Mesenchymal stem cell (in vitro differentiated cells and primary cell): ENCODE measurements around the gene FGGY.

Source experiments
- DNase-seq: peaks from one replicate; pipeline ENCODE4 v3.0.0-alpha.2; 2013
- H2AFZ ChIP-seq: one replicate; pipeline ENCODE4 v1.6.1; 2013; ENCODE audit warnings: low read depth, mild to moderate bottlenecking, control low read depth, inconsistent platforms, low read length, moderate library complexity
- H2AK5ac ChIP-seq: 2 replicates; pipeline ENCODE4 v1.6.1; 2013; ENCODE audit warnings: low read length, moderate library complexity, mild to moderate bottlenecking, inconsistent platforms; ENCODE audit not compliant: severe bottlenecking
- H2BK120ac ChIP-seq: one replicate; pipeline ENCODE4 v1.6.1; 2013; ENCODE audit warnings: low read depth, mild to moderate bottlenecking, inconsistent platforms, low read length, moderate library complexity
- H2BK12ac ChIP-seq, 2 experiments: one replicate each; pipeline ENCODE4 v1.6.1; 2013; ENCODE audit warnings: inconsistent platforms in 2 of 2, low read length in 2 of 2, mild to moderate bottlenecking in 2 of 2, moderate library complexity in 2 of 2, control low read depth in 1 of 2
- H2BK15ac ChIP-seq: one replicate; pipeline ENCODE4 v1.6.1; 2013; ENCODE audit warnings: mild to moderate bottlenecking, low read depth, inconsistent platforms; ENCODE audit not compliant: poor library complexity, severe bottlenecking
- H2BK5ac ChIP-seq: 2 replicates; pipeline ENCODE4 v1.6.1; 2013; ENCODE audit warnings: low read depth, mild to moderate bottlenecking, low read length, control low read depth, inconsistent platforms; ENCODE audit not compliant: poor library complexity, severe bottlenecking
- H3K14ac ChIP-seq, 2 experiments: one replicate each; pipeline ENCODE4 v1.6.1; 2013; ENCODE audit warnings: inconsistent platforms in 2 of 2, low read length in 2 of 2, control low read depth in 1 of 2, mild to moderate bottlenecking in 1 of 2, moderate library complexity in 1 of 2
- H3K18ac ChIP-seq, 2 experiments: one replicate each; pipeline ENCODE4 v1.6.1; 2013; ENCODE audit warnings: inconsistent platforms in 2 of 2, low read length in 2 of 2, control low read depth in 1 of 2, low read depth in 1 of 2, mild to moderate bottlenecking in 1 of 2
- H3K23ac ChIP-seq, 2 experiments: one replicate each; pipeline ENCODE4 v1.6.1; 2013; ENCODE audit warnings: inconsistent platforms in 2 of 2, low read length in 2 of 2, mild to moderate bottlenecking in 2 of 2, moderate library complexity in 2 of 2, control low read depth in 1 of 2
- H3K27ac ChIP-seq: 2 replicates; pipeline ENCODE4 v1.5.1; 2013; ENCODE audit warnings: mild to moderate bottlenecking, moderate library complexity, low read length, control low read depth, inconsistent platforms; ENCODE audit not compliant: poor library complexity, severe bottlenecking
- H3K27me3 ChIP-seq, 2 experiments: 2 replicates each; pipeline versions ENCODE4 v1.6.1 to v1.7.0; 2013; ENCODE audit warnings: low read length in 2 of 2, mild to moderate bottlenecking in 2 of 2, moderate library complexity in 2 of 2, control low read depth in 1 of 2, inconsistent platforms in 1 of 2; ENCODE audit not compliant: control insufficient read depth in 1 of 2, insufficient read depth in 1 of 2
- H3K36me3 ChIP-seq, 2 experiments: 2 replicates each; pipeline versions ENCODE4 v1.6.1 to v1.7.0; 2013; ENCODE audit warnings: low read length in 2 of 2, control low read depth in 1 of 2, inconsistent platforms in 1 of 2, low read depth in 1 of 2, mild to moderate bottlenecking in 1 of 2; ENCODE audit not compliant: insufficient read depth in 2 of 2, control insufficient read depth in 1 of 2
- H3K4ac ChIP-seq, 2 experiments: one replicate each; pipeline ENCODE4 v1.6.1; 2013; ENCODE audit warnings: inconsistent platforms in 2 of 2, low read length in 2 of 2, mild to moderate bottlenecking in 2 of 2, moderate library complexity in 2 of 2, control low read depth in 1 of 2, low read depth in 1 of 2
- H3K4me1 ChIP-seq: 2 replicates; pipeline ENCODE4 v1.6.1; 2013; ENCODE audit warnings: low read depth, low read length, control low read depth; ENCODE audit not compliant: control insufficient read depth, insufficient read depth
- H3K4me2 ChIP-seq: 2 replicates; pipeline ENCODE4 v1.6.1; 2013; ENCODE audit warnings: low read length, mild to moderate bottlenecking, inconsistent platforms; ENCODE audit not compliant: poor library complexity, severe bottlenecking
- H3K4me3 ChIP-seq, 2 experiments: 2 replicates each; pipeline versions ENCODE4 v1.5.1 to v1.7.0; 2013; ENCODE audit warnings: low read length in 2 of 2, mild to moderate bottlenecking in 2 of 2, control low read depth in 1 of 2, low read depth in 1 of 2; ENCODE audit not compliant: insufficient read depth in 1 of 2
- H3K79me1 ChIP-seq: replicated peaks from 2 replicates; pipeline ENCODE4 v1.6.1; 2013; ENCODE audit warnings: mild to moderate bottlenecking, control low read depth, low read length, inconsistent platforms; ENCODE audit not compliant: poor library complexity, severe bottlenecking
- H3K9ac ChIP-seq: 2 replicates; pipeline ENCODE4 v1.7.0; 2013; ENCODE audit warnings: mild to moderate bottlenecking, low read length, moderate library complexity
- H3K9me3 ChIP-seq: 2 replicates; pipeline ENCODE4 v1.7.0; 2013; ENCODE audit warnings: mild to moderate bottlenecking, low read length; ENCODE audit not compliant: control insufficient read depth
- H4K8ac ChIP-seq: one replicate; pipeline ENCODE4 v1.6.1; 2013; ENCODE audit warnings: inconsistent platforms, mild to moderate bottlenecking, low read length, moderate library complexity
- H4K91ac ChIP-seq: one replicate; pipeline ENCODE4 v1.6.1; 2013; ENCODE audit warnings: mild to moderate bottlenecking, low read length, inconsistent platforms
- WGBS: methylation state at CpG from one replicate; pipeline ENCODE4 v1.1.7; 2013; ENCODE audit warnings: mixed read lengths; 5-methylcytosine and 5-hydroxymethylcytosine counted together

FGGY gene

GRCh38 chr1:59514061-59514909 lies 217.4 kb downstream of the FGGY start:
- Histone ChIP-seq H2AK5ac (no peak overlapping the region), H3K4me2 (no peak overlapping the region), H3K4me1 (no peaks in the 10 kb centered on the region), H3K79me1 (no peaks in the 10 kb centered on the region), H4K8ac (no peak overlapping the region), H3K23ac (no peak overlapping the region), H2BK5ac (no peak overlapping the region), H3K27ac (no peak overlapping the region), H3K36me3 (peaks cover 0 to 7% of the 10 kb centered on the region in 2 experiments), H2BK12ac (no peak overlapping the region), H3K4me3 (no peak overlapping the region), H2AFZ (no peak overlapping the region), H3K9me3 (no peaks in the 10 kb centered on the region), H3K4ac (no peak overlapping the region), H3K14ac (no peak overlapping the region), H4K91ac (no peak overlapping the region), H2BK15ac (no peak overlapping the region), H3K9ac (no peak overlapping the region), H2BK120ac (no peak overlapping the region), H3K27me3 (no peaks in the 10 kb centered on the region), H3K18ac (no peak overlapping the region)
- 97% methylated on average over 9 of the region's 11 CpGs for WGBS
- DNase-seq: no peak

DNA sequence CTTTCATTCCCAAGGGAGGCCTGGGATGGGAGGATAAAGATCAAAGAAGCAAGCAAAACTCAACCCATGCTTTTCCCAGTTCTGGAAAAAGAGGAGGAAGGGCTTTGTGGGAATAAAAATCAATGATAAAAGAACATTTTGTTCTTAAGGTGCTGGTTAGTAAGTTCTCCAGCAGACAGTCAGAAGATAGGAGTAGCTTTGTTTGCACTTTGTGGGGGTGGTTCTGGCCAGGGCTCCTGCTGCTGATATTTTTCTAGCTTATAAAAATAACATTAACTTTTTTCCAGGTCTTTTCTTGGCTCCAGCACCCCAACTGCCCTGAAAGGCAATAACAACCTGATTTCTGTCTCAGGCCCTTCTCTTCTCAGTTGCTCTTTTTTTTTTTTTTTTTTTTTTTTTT lies 220.0 kb downstream of the FGGY start:
- H3K14ac ChIP-seq: no peak overlapping the region
- no peaks in the 10 kb centered on the region for H3K27me3 ChIP-seq
- no peak overlapping the region for H2AFZ ChIP-seq
- H3K23ac ChIP-seq: no peak overlapping the region
- peaks cover 8% of the 10 kb centered on the region for H3K4me1 ChIP-seq
- no peak overlapping the region for H3K4me3 ChIP-seq
- H3K9ac ChIP-seq: no peak overlapping the region
- peaks cover 0 to 7% of the 10 kb centered on the region in 2 experiments for H3K36me3 ChIP-seq
- no peak overlapping the region for H3K4me2 ChIP-seq
- no peak overlapping the region for H4K91ac ChIP-seq
- H3K27ac ChIP-seq: no peak overlapping the region
- no peak overlapping the region for H3K18ac ChIP-seq
- no peak overlapping the region for H4K8ac ChIP-seq
- peak overlapping the region; percentile 1 for H2BK120ac ChIP-seq
- peak overlapping the region in 1 of 2 experiments; percentile 20 for H2BK12ac ChIP-seq
- no peak overlapping the region for H2BK15ac ChIP-seq
- no peak overlapping the region for H2AK5ac ChIP-seq
- no peak overlapping the region for H2BK5ac ChIP-seq
- no peaks in the 10 kb centered on the region for H3K79me1 ChIP-seq
- H3K9me3 ChIP-seq: no peaks in the 10 kb centered on the region
- DNase-seq: no peak
- no peak overlapping the region for H3K4ac ChIP-seq

DNA sequence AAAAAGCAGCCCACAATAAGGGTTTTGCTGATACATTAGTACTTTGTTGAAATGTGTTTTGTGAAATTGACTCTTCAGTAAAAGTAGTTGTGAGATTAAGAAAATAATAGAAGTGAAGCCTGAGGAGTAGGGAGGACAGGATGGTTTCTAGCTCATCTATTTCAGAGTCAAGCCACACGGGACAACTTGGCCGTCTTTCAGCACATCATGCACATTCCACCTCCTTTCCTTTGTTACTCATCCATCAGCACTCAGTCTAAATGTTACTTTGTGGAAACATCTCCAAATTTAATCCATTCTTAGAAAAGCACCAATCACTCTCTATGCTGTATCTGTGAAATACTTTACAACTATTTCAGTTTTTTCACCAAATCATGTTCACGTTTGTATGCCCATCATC lies 223.3 kb downstream of the FGGY start:
- no peak overlapping the region for H2BK15ac ChIP-seq
- WGBS: 73% methylated on average over 2 of the region's 3 CpGs
- peaks cover 3% of the 10 kb centered on the region in 2 experiments for H3K36me3 ChIP-seq
- no peak overlapping the region for H2AFZ ChIP-seq
- no peak overlapping the region for H4K91ac ChIP-seq
- no peak overlapping the region for H4K8ac ChIP-seq
- H3K14ac ChIP-seq: no peak overlapping the region
- no peak overlapping the region for H3K23ac ChIP-seq
- H3K27me3 ChIP-seq: no peaks in the 10 kb centered on the region
- H2BK120ac ChIP-seq: no peak overlapping the region
- no peak overlapping the region for H3K27ac ChIP-seq
- H3K18ac ChIP-seq: no peak overlapping the region
- H3K79me1 ChIP-seq: no peaks in the 10 kb centered on the region
- no peak overlapping the region for H3K4ac ChIP-seq
- H3K9me3 ChIP-seq: no peaks in the 10 kb centered on the region
- no peak overlapping the region for H2AK5ac ChIP-seq
- H3K4me1 ChIP-seq: peaks cover 8% of the 10 kb centered on the region
- H3K9ac ChIP-seq: peak overlapping the region; percentile 71
- no peak overlapping the region for H2BK5ac ChIP-seq
- no peak overlapping the region for H3K4me2 ChIP-seq
- DNase-seq: no peak
- no peak overlapping the region for H3K4me3 ChIP-seq
- no peak overlapping the region for H2BK12ac ChIP-seq

- H4K8ac ChIP-seq: no peak overlapping the region
- WGBS: 68% methylated on average over 12 of the region's 12 CpGs
Observed at GRCh38 chr1:59520827-59521418, 224.0 kb downstream of the FGGY start.

More at GRCh38 chr1:59520827-59521418, 224.0 kb downstream of the FGGY start:
- Histone ChIP-seq H3K14ac (peak overlapping the region in 1 of 2 experiments; percentile 66), H3K9ac (peak overlapping the region; percentile 71), H3K27me3 (no peaks in the 10 kb centered on the region), H4K91ac (peak overlapping the region; percentile 6), H2AFZ (no peak overlapping the region), H2BK15ac (no peak overlapping the region), H3K18ac (peak overlapping the region; percentile 23 to 56), H2BK5ac (no peak overlapping the region), H3K36me3 (peaks cover 3% of the 10 kb centered on the region in 2 experiments), H3K23ac (peak overlapping the region in 1 of 2 experiments; percentile 60), H3K79me1 (no peaks in the 10 kb centered on the region), H3K4me1 (peaks cover 8% of the 10 kb centered on the region), H3K27ac (peak overlapping the region; percentile 55), H2AK5ac (peak overlapping the region; percentile 23), H3K4ac (no peak overlapping the region), H2BK120ac (no peak overlapping the region), H2BK12ac (peak overlapping the region; percentile 9 to 68), H3K4me3 (peak overlapping the region in 1 of 2 experiments; percentile 30), H3K4me2 (peak overlapping the region; percentile 13), H3K9me3 (no peaks in the 10 kb centered on the region)
- peak; percentile 27 for DNase-seq
